ENCODE data around the gene PLA2G4D.
A peak's percentile ranks its signal among the peaks of the same experiment; 100 is the strongest.

The PLA2G4D gene, protein sequence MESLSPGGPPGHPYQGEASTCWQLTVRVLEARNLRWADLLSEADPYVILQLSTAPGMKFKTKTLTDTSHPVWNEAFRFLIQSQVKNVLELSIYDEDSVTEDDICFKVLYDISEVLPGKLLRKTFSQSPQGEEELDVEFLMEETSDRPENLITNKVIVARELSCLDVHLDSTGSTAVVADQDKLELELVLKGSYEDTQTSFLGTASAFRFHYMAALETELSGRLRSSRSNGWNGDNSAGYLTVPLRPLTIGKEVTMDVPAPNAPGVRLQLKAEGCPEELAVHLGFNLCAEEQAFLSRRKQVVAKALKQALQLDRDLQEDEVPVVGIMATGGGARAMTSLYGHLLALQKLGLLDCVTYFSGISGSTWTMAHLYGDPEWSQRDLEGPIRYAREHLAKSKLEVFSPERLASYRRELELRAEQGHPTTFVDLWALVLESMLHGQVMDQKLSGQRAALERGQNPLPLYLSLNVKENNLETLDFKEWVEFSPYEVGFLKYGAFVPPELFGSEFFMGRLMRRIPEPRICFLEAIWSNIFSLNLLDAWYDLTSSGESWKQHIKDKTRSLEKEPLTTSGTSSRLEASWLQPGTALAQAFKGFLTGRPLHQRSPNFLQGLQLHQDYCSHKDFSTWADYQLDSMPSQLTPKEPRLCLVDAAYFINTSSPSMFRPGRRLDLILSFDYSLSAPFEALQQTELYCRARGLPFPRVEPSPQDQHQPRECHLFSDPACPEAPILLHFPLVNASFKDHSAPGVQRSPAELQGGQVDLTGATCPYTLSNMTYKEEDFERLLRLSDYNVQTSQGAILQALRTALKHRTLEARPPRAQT

DNA sequence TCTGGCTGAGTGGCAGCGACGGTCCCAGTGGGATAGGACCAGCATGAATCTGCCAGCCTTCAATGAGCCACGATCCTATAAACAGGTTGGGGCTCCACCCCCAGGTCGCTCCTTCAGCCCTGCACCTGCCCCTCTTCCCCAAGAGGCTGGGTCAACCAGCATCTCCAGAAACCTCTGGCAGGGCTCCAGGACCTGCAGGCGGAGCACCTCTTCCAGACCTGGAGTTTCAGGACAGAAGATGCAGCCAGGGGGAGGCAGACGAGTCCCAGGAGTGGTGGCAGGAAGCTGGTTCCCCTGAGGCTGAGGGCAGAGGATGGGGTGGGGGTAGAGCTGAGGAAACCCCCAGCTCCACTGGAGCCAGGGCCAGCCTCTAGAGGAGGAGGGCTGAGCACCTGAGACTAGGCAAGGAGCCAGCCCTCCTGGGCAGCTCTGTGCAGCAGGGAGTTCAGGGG lies at the start of gene PLA2G4D:
Gene PLA2G4D (minus strand): TSS at position 51 of the 452 bp plus-strand sequence. CDS start 103 bp downstream, outside the sequence.
- no peak for DNase-seq

DNA sequence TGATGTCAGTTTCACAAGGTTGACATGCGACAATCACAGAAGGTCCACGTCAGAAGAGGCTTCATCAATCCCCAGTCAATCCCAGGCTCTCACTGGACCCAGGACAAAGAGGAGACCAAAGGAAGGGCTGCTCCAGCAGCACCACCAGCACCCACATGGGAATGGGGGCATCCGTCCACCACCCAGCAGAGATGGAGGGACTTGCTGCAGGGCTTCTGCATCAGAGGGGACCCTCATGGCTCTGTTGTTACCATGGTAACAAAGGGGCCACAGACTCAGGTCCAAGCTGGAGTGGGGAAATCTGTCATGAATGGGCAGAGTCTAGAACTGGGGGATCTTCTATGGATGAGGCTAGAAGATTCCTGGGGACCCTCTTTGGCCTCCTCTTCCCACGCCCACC lies 49.0 kb upstream of the PLA2G4D start:
- DNase-seq = no peak

DNA sequence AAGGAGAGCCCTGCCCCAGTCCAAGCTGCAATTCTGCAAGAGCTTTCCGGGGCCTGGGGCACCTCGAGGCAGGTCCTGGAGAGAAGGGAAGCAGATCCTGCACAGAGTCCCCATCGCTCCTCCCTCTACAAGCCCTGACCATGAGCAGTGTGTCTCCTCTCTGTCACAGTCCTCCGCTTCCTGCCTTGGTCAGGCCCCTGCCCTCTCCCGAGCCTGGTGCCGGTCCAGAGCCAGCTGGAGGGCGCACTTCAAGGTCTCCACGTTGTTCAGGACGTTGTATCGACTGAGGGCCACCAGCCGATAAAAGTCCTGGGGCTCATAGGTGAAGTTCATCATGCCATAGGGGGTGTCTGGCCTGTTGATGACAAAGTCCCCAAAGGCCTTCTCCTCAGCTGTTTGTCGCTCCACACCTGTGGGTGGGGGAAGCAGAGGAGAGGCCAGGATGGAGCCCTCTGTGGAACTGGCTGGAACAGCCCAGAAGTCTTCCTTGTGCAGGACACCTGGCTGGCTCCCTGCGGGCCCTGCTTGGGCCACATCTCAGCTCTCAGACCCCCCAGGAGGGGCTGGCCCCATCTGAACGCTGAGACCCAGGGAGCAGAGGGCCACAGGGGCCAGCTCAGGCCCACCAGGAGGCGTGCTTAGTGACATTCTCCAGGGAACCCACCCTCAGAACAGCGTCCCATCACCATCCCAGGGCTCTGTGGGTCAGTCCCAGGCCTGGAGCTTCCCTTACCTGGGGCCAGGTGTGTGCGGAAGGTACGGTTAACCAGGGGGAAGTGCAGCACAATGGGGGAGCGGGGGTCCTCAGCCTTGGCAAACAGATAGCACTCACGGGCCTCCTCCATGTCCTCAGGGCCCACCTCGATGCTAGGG lies 47.7 kb upstream of the PLA2G4D start:
- no peak for DNase-seq

DNA sequence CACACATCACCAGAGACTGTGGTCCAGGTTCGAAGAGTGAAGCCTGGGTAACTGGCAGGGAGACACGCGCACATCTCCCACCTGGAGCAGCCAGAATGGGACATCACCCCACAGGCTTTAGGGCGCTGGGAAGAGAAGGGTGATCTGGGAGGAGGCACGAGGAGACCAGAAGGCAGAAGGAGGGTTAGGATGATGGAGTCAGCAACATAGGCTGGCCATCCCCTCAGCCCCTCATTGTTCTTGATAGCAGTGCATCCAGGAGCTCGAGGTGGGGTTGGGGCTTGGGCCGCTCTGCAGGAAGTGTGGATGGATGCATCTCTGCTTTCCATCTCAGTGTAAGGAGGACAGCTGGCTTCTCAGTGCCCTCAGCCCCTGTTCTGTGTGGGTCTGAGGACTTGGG lies 46.9 kb upstream of the PLA2G4D start:
- DNase-seq = no peak

DNA sequence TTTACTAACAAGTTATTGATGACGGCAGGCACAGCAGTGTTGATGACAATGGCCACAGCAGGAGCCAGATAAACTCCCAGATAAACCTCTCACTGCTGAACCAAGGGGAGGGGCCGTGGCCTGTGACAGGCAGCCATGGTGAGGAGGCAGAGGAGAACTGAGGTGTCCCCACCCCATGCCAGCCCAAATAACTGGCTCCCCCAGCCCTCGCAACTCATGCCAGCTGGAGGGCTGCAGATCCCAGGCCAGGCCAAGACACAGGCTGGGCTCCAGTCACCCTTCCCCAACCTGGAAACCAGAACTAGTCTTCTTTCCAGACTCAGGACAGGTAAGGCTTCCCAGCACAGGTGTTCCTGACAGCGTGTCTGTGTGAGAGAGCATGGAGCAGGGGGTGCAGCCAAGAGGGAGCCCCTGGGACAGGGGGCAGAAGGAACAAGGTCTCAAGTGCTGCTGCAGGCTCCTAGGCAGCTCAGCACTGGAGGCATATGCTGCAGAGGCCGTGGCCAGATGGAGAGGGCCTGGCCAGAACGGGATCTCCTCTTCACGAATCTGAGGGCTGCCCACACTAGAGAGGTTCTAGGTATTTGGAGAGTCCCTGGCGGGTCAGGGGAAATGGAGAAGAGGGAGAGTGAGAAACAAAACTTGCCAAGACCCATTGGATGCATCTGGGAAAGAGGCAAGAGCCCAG lies 46.2 kb upstream of the PLA2G4D start:
- no peak for DNase-seq

DNA sequence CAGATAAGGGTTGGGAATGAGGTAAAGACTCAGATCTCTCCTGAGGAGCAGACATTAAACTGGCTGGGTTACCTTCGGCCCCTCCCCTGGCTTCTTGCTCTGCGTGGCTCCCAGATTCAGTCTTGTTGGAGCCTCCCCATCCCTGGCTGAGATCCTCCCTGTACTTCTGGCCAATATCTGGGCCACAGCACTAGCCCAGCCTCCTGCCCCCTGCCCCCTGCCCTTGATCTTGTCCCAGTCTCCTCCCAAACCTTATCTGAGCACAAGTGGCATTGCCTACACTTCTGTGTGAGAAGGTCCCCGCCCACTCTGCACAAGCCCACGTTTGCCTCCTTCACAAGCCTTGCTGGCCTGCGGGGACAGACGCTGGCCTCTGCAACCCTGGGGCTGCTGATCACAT lies 45.2 kb upstream of the PLA2G4D start:
- DNase-seq = no peak

DNA sequence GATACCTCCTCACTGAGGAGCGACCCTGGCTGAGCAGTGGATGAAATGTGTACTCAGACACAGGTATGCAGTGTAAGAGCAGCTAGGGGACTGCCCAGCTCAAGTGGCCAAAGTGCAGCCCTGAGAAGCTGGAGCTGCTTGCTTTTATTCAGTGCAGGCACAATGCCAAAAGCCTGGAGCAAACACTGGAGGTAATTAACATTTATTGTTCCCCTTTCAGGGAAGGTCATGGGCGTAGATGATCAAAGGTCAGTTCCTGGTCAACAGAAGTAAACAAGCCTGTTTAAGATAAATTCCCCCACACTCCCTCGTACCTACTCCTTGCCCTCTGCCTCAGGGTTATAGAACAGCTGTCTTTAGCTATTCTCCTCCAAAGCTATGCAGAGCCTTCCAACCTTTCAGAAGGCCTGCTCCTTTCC lies 44.6 kb upstream of the PLA2G4D start:
- no peak for DNase-seq

DNA sequence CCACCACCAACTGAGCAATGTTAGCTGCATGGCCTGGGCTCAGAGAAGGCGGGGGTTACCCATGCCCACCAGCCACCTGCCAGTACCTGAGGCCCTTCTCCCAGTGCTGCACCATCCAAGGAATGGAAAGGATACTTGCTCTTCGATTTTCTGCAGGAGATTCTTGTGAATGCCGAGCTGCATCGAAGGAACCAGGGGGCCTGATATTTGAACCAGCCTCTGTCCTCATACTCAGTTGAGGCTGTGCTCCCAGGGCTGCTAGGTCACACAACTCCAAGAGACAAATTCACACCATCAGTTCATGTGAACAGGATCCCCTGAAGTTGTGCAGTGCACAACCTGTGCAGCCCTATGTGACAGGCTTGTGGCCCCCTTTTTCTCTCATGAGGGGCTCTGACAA lies 44.0 kb upstream of the PLA2G4D start:
- DNase-seq = no peak

DNA sequence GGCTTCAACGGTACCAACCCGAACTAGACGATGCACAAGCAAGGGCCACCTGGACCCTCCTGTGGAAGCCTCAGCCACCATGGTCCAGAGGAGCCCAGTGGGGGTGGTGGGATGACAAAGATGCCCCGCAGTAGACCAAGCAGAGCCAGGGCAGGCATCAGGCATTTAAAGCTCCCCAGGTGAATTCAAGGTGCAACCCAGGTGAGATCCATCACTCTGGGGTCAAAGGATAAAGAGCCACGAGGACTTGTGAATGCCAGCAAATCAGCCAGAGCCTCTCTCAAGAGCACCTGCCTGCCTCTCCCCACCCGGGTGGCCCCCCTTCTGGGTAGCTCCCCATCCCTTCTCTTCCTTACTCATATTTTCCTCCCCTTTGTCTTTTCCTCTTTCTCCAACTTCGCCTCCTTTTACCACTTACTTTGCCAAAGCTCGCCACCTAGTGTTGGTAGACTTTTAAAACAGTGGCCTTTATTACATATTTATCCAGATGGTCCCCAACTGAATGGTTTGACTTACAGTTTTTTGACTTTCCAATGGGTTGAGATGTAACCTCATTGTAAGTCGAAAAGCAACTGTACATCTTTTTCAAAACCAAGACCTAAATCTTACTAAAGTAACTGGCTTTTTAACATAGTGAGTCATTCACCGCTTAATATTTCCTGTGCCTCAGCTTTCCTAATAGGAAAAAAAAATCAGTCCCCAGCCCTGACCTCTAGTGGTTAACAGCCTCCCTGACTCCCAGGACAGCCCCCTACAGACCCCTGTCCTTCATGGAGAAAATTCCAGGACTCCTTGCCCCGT lies 43.3 kb upstream of the PLA2G4D start:
- DNase-seq = no peak

DNA sequence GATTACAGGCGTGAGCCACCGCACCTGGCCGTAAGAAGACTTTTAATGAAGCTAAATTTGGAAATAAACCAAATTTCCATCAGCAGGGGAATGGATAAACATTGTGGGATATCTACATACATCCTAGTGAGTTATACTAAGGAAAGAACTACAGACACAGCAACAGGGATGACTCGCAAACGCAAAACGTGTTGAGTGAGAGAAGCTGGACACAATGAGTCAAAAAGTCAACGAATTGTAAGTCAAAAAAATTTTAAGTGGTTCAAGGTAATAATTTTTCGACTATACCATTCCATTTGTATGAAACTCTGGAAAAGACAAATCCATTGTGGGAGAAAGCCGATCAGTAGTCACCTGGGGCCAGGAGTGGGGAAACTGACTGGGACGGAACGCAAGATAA lies 42.2 kb upstream of the PLA2G4D start:
- no peak for DNase-seq

DNA sequence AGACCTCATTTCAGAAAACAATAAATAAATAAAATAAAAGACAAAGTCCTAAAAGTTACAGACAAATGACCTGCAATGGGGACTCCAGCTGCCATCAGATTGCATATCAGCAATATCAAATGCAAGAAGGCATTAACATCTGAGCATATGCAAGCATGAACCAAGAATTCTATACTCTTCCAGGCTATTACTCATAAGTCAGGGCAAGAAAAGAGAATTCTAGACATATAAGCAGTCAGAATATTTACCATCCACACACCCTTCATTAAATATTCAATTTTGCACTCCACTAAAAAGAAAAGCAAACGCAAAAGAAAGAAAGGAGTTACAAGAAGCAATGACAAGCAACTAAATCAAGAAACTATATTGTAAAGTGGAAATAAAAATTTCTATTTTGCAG lies 41.0 kb upstream of the PLA2G4D start:
- no peak for DNase-seq

DNA sequence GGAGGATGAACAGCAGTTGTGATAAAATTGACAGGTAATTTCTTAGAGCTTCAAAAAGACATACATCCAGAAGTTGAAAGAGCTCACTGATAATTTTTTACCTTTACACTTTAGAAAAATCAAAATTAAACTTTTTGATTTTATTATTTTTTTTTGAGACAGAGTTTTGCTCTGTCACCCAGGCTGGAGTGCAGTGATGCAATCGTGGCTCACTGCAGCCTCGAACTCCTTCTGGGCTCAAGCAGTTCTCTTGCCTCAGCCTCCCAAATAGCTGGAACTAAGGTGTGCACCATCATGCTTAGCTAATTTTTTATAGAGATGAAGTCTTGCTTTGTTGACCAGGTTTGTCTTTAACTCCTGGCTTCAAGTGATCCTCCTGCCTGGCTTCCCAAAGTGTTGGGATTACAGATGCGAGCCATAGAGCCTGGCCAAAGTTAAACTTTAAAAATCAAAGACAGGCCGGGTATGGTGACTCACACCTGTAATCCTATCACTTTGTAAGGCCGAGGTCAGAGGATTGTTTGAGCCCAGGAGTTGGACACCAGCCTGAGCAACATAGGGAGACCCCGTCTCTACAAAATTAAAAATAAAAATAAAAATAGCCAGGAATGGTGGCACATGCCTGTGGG lies 40.4 kb upstream of the PLA2G4D start:
- no peak for DNase-seq

DNA sequence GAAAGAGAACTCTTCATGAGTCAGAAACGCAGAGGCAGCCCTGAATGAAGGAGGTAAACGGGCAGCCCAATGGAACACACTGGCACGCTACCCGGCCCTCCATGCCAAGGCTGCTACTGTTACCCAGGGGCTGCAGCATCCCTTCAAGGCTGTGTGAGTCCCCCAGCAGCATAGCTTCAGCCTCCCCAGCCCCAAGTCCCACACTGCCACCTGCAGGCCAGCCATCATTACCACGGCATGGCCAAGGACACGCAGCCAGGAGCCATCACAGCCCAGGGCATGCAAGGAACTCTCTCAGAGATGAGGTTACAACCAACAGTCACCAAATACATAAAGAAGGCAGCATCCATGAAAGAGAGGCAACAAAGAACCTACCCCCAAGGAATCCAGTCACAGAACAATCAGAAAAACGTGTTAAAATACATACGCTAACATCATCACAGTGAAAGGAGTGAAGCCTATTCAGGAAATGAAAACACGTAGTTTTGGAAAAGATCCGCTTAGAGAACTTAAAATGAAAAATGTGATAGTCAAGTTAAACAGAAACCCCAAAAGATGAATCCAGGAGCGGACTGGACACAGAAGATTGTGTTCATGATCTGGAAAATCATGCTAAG lies 39.6 kb upstream of the PLA2G4D start:
- peak; percentile 30 for DNase-seq

DNA sequence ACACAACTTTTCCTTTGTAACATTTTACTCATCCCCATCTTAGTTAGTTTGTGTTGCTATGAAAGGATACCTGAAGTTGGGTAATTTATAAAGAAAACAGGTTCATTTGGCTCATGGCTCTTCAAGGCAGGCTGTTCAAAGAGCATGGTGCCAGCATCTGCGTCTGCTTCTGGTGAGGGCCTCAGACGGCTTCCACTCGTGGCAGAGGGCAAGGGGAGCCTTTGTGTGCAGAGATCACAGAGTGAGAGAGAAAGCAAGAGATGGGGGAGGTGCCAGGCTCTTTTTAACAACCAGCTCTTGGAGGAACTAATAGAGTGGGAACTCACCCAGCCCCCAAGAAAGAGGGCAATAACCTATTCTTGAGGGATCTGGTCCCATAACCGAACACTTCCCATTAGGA lies 39.0 kb upstream of the PLA2G4D start:
- no peak for DNase-seq

DNA sequence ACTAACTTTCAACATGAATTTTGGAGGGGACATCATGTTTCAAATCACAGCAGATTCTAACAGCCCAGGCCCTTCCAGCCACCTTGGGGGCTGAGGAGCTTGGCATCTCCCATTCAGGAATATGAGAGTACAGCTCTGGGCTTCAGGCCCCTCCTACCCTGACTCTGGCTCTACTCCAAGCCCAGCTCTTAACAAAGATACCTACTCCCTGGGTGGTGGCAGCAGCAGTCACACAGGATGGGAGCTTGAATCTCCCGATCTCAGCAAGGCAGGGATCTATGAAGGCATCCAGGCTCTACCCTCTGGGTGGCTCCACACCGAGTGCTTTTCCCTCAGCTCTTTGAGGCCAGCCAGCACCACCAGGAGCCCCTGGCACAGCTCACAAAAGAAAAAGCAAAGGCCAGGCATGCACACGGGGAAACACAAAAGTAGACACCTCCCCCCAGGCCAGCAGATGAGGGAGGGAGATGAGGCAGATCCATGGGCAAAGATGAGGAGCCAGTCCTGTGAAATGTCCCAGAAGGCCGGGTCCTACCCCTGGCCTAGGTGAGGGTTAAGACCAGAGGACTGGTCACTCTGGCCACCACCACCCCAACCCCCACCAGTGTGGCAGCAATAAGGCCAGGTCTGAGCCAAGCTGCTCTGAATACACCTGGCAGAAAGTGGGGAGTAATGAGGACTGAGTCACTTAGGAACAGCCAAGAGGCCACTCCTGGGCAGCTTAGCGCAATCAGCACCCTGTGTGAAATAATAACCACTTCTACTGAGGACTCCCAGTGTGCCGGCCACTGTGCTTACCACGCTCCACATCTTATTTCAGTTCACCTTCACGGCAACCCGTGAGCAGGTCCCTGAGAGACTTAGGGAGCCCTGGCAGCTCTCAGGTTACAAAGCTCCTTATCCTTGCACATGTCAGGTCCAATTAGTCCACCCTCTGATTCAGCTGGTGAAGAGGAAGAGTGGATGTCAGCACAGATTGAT lies 37.8 kb upstream of the PLA2G4D start:
- no peak for DNase-seq

DNA sequence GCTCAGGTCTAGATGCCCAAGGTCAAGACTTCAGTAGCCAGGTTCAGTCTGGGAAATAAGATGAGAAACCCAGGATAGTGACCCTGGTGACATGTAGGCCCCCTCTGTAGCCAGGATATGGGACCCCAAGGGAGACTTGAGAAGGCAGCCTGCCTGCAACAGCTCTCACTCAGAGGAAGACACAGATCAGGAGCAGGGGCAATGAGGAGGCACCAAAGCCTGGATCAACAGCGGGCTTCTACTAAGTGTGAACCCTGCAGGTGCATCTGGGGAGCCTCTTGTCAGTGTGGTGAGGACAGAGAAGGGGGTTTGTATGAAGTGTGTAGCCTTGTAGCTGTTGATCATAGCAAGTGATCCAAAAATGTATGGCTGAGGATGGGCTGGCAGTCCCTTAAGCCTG lies 36.6 kb upstream of the PLA2G4D start:
- DNase-seq = no peak

DNA sequence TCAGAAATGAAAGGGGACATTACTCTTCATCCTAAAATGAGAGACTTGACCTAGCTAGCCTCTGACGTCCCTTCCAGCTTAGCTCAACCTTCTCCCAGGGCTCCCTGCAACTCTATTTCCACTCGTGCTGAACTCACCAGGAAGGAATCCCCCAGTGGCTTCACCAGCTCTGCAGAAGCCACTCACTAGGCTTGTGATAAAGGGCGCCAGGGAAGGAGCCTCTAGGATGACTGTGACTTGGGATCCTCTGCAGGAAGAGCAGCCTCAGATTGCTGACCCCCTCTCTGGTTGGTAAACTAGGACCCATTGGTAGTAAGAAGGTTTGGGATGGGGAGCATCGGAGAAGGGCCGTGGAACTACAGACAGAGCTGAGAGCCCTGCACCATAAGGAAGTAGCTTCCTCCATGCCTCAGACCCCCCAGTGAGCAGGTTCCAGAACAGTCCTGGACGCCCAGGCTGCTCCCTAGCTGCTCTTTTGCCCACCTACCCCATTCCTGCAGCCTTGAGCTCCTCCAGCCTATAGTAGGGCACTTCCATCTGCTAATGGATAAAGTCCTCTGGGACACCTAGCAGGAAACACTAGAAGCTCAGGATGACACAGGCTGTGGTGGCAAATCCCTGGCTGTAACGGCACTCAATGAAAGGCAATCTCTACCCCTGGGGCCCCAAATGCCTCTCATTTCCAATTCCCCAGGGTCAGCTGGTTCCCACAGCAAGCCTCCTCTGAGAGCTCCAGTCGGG lies 36.1 kb upstream of the PLA2G4D start:
- no peak for DNase-seq

DNA sequence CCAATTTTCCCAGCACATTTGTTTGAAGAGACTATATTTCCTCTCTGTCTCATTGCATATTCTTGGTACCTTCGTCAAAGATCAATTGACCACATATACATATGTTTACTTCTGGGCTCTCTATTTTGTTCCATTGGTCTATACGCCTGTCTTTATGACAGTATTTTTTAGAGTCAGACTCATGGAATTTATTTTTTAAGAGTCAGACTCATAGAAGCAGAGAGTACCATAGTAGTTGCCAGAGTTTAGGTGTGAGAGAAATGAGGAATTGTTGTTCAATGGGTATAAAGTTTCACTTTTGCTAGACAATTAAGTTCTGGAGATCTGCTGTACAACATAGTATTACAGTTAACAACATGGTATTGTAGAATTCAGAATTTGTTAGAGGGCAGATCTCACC lies 35.0 kb upstream of the PLA2G4D start:
- DNase-seq = no peak

DNA sequence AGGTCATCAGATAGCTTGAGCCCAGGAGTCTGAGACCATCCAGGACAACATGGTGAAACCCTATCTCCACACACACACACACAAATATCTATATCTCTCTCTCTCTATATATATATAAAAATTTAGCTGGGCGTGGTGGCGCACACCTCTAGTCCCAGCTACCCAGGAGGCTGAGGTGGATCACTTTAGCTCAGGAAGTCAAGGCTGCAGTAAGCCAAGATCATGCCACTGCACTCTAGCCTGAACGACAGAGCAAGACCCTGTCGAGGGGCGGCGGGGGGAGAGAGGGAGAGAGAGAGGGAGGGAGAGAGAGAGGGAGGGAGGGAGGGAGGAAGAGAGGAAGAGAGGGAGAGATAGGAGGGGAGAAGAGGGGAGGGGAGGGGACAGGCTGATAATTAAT lies 34.1 kb upstream of the PLA2G4D start:
- no peak for DNase-seq

Data from activated T-cell treated with anti-CD3 and anti-CD28 coated beads for 4 hours (primary cell).